ENCODE results near the gene ACSS1. TPM values are rescaled to one million over a fixed set of nuclear protein-coding genes. Genes with fewer than 3 reads are reported as not detected.

Gene ACSS1
- total and polyA plus RNA-seq, 4 donors, result 15.8 to 38.9 (median 26.9) TPM

DNA sequence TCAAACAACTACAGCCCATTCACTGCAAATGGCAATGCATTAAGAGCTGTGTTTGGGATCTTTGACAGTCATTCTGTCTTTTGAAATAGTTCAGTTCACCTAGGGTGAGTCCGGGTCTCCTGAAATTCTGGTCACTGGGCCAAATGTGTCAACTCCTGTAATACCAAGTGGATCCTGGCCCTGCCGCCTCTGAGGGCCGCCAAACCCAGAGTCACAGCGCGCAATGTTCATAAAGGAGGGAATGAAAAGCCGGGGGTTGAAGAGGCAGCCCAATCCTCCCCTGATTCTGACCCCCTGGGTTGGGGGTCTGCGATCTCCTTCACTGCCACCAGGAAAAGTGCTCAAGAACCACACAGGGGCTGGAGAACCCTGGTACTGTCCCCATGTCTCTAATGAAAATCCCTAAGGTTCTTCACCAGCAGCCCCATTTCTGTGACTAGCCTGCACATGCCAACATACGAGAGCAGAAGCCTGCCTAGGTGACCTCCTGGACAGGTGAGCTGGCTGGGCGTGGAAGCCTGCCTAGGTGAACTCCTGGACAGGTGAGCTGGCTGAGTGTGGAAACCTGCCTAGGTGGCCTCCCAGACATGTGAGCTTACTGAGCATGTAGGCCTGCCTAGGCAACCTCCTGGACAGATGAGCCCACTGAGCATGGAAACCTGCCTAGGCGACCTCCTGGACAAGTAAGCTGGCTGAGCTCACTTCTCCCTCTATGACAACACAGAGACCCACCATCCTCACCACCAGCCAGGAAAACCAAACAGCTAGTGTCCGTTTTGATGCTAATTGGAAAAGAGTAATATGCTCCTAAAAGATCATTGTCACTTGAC, 49.3 kb downstream of the ACSS1 start:
- no peak for ATAC-seq (ENCODE audit: insufficient read depth, low FRiP score)
- Histone ChIP-seq H3K9me3 (ENCODE audit: control insufficient read depth in 4 of 4, insufficient read depth in 3 of 4, low read length in 3 of 4) (no peaks in the 10 kb centered on the region), H3K27ac (ENCODE audit: low read depth in 1 of 2, low read length in 1 of 2) (no peak overlapping the region), H3K27me3 (ENCODE audit: control insufficient read depth in 3 of 3, insufficient read depth in 3 of 3, low read length in 2 of 3) (no peaks in the 10 kb centered on the region), H3K9ac (ENCODE audit: insufficient read depth in 1 of 2, low read length in 2 of 2) (no peak overlapping the region), H3K36me3 (ENCODE audit: control insufficient read depth in 4 of 4, insufficient read depth in 4 of 4, low read length in 4 of 4) (peaks cover 8 to 52% (median 12%) of the 10 kb centered on the region in 4 donors), H3K4me3 (no peak overlapping the region), H3K4me1 (ENCODE audit: control insufficient read depth in 5 of 5, insufficient read depth in 5 of 5, low read length in 5 of 5) (no peaks in the 10 kb centered on the region)
- WGBS, 2 donors, result 94 to 95% methylated on average over 11 of the region's 11 CpGs
- no peak for TF ChIP-seq CTCF (IDR thresholded peaks at IDR 0.05; ENCODE audit: control extremely low read depth, extremely low read depth)
- no peak for DNase-seq

DNA sequence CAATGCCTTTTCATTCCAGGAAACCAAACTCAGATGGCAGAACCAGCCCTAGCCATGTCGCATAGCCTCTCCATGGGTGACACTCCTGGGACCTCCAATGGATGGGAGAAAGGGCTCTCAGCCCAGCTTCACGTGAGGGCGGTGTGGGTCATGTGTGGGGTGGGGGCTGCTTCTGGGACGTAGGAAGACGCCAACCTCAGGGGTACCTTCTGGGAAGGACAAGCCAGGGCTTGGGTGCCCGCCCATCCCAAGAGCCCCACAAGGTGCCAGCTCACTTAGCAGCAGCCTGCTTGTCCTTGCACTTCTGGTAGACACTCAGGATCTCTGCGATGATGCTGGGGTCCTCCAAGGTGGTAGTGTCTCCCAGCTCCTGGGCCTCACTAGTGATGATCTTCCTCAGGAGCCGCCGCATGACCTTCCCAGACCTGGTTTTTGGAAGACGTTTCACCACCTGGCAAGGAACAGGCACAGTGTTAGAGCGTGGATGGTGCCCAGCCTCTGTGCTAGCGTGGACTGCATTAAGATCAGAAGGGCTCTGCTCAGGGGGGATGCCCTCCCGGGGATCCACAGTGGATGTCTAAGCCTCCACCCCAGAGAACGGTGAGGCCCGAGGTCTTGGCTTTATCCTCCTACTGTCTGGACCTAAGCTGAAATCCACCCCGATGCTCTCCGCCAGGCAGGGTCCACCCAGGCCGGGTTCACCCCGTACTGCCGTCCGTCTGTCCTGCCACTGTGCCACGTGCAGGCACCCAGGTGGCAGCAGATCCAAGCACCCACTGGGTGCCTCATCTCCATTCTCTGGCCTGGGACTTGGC, 50.2 kb downstream of the ACSS1 start:
- Histone ChIP-seq H3K27me3 (ENCODE audit: control insufficient read depth in 3 of 3, insufficient read depth in 3 of 3, low read length in 2 of 3) (no peaks in the 10 kb centered on the region), H3K4me1 (ENCODE audit: control insufficient read depth in 5 of 5, insufficient read depth in 5 of 5, low read length in 5 of 5) (no peaks in the 10 kb centered on the region), H3K9me3 (ENCODE audit: control insufficient read depth in 4 of 4, insufficient read depth in 3 of 4, low read length in 3 of 4) (peaks cover 0 to 2% (median 0%) of the 10 kb centered on the region in 4 donors), H3K36me3 (ENCODE audit: control insufficient read depth in 4 of 4, insufficient read depth in 4 of 4, low read length in 4 of 4) (peaks cover 8 to 47% (median 11%) of the 10 kb centered on the region in 4 donors), H3K9ac (ENCODE audit: insufficient read depth in 1 of 2, low read length in 2 of 2) (no peak overlapping the region), H3K27ac (ENCODE audit: low read depth in 1 of 2, low read length in 1 of 2) (no peak overlapping the region), H3K4me3 (no peak overlapping the region)
- WGBS, 2 donors, result 95 to 97% methylated on average over 22 of the region's 22 CpGs
- no peak for TF ChIP-seq CTCF (IDR thresholded peaks at IDR 0.05; ENCODE audit: control extremely low read depth, extremely low read depth)
- ATAC-seq (ENCODE audit: insufficient read depth, low FRiP score), result no peak
- peak in 1 of 3 donors; percentile 9 for DNase-seq

DNA sequence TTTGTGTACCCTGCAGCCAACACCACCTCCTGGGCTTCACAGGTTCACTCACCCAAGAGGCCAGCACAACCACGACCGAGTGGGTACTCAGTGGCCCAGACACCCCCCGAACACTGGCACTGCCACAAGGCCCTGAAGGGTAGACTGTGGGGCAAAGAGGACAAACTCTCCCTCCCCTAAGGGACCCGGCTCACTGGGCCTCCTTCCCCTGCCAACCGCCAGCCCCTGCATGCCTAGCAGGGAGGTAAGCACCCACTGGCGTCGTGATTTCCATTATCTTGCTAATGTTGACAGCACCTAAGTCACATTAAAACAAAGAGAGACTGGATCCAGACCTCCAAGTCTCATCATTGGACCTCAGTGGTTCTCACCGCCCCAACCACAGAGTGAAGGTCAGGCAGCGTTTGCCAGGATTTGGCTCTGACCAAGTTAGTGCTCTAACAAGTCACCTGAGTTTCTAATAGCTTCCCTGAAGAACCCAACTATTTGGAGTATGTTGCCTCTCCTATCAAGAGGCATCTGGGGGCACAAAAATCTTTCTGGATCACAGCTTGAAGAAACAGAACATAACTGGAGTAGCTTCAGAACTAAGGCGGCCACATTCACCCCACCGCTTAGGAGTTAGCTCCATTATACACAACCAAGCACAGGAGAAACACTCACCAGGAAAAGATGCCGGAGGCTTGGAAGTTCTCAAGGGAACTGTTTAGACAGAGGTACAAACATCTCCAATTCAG, 51.3 kb downstream of the ACSS1 start:
- H3K36me3 ChIP-seq (ENCODE audit: control insufficient read depth in 4 of 4, insufficient read depth in 4 of 4, low read length in 4 of 4), result peaks cover 0 to 36% (median 12%) of the 10 kb centered on the region in 4 donors
- ATAC-seq (ENCODE audit: insufficient read depth, low FRiP score) (no peak), DNase-seq (no peak)
- H3K9me3 ChIP-seq (ENCODE audit: control insufficient read depth in 4 of 4, insufficient read depth in 3 of 4, low read length in 3 of 4), result peaks cover 0 to 3% (median 0%) of the 10 kb centered on the region in 4 donors
- peak overlapping the region in 1 of 2 donors; percentile 58 for H3K27ac ChIP-seq (ENCODE audit: low read depth in 1 of 2, low read length in 1 of 2)
- WGBS, 2 donors, result 86 to 91% methylated on average over 12 of the region's 12 CpGs
- no peaks in the 10 kb centered on the region for H3K27me3 ChIP-seq (ENCODE audit: control insufficient read depth in 3 of 3, insufficient read depth in 3 of 3, low read length in 2 of 3)
- no peak overlapping the region for H3K4me3 ChIP-seq
- H3K4me1 ChIP-seq (ENCODE audit: control insufficient read depth in 5 of 5, insufficient read depth in 5 of 5, low read length in 5 of 5), result no peaks in the 10 kb centered on the region
- no peak overlapping the region for H3K9ac ChIP-seq (ENCODE audit: insufficient read depth in 1 of 2, low read length in 2 of 2)
- TF ChIP-seq CTCF (IDR thresholded peaks at IDR 0.05; ENCODE audit: control extremely low read depth, extremely low read depth), result no peak

Measured in lung (tissue), 12 donors.